Testis (tissue), 3 donors: ENCODE data around the gene PRUNE2. TPM values are rescaled to one million over a fixed set of nuclear protein-coding genes. Genes with fewer than 3 reads are reported as not detected.
"Not testable (repeated sequence)": the region's sequence is repeated elsewhere in the genome, so short reads cannot be mapped to it uniquely, and the experiment has no call there.

Experiments
- DNase-seq: peaks from one replicate; pipeline ENCODE4 v3.0.0-alpha.2; 2019
- H3K27ac ChIP-seq, 2 donors: fragments of 200-600 bp; sonication (generic); one replicate each; pipeline ENCODE4 v1.5.1; 2019
- H3K27me3 ChIP-seq: fragments of 200-600 bp; sonication (generic); one replicate; pipeline ENCODE4 v1.5.1; 2019
- H3K36me3 ChIP-seq: fragments of 200-600 bp; sonication (generic); one replicate; pipeline ENCODE4 v1.5.1; 2017; ENCODE audit warnings: low read depth; ENCODE audit errors: missing control alignments
- H3K4me1 ChIP-seq: fragments of 200-600 bp; sonication (generic); one replicate; pipeline ENCODE4 v1.5.1; 2019
- H3K4me3 ChIP-seq, 2 donors: fragments of 200-600 bp; sonication (generic); one replicate each; pipeline ENCODE4 v1.5.1; 2017 to 2019
- H3K9me3 ChIP-seq: fragments of 200-600 bp; sonication (generic); one replicate; pipeline ENCODE4 v1.5.1; 2017
- CTCF ChIP-seq, 3 experiments: fragments of 450-650 bp in 2 of 3; fragments of 200-600 bp in 1 of 3; sonication (generic) in 1 of 3; IDR thresholded peaks; one replicate each; pipeline ENCODE4 v1.5.1; 2016 to 2019; ENCODE audit warnings: antibody characterized with exemption in 3 of 3, mild to moderate bottlenecking in 2 of 3, moderate library complexity in 1 of 3
- POLR2A ChIP-seq: fragments of 450-650 bp; IDR thresholded peaks from one replicate; pipeline ENCODE4 v1.6.1; 2017; ENCODE audit warnings: antibody characterized with exemption, mild to moderate bottlenecking, moderate library complexity
- WGBS, 2 donors: methylation state at CpG; one replicate each; pipeline ENCODE4 v1.1.5; 2018; 5-methylcytosine and 5-hydroxymethylcytosine counted together
- intact Hi-C: fragments of 100-400 bp; cut with DNase I; formaldehyde crosslinking; loops from one replicate; pipeline ENCODE4 v1.15.1; 2023; ENCODE audit warnings: low total_unique reads
- polyA plus RNA-seq: library from polyadenylated mRNA; stranded (reverse); fragments of 350-450 nt; fragmentation: Illumina TruSeq; extraction: RNeasy Lipid Tissue Mini Kit (QIAGEN cat#74804); gene quantifications from one replicate; pipeline ENCODE4 v1.2.3, GENCODE V29; 2014; ENCODE audit warnings: low read depth, low replicate concordance; ENCODE audit not compliant: insufficient read depth
- total RNA-seq, 2 donors: library from RNA; depleted of rRNA; stranded (reverse); fragments of >200 nt; gene quantifications; one replicate each; pipeline ENCODE4 v1.2.3, GENCODE V29; 2016

Gene PRUNE2
- total and polyA plus RNA-seq, 3 donors from 2014 or later = 15.8 to 19.3 (median 17.2) TPM

GRCh38 chr9:76868897-76869296, 37.0 kb downstream of the PRUNE2 start:
- no peaks in the 10 kb centered on the region for H3K4me1 ChIP-seq
- TF ChIP-seq POLR2A (no peak), CTCF (IDR thresholded peaks at IDR 0.05) (no peak)
- WGBS, 2 donors = 21 to 22% methylated on average over 13 of the region's 13 CpGs
- H3K36me3 ChIP-seq = no peaks in the 10 kb centered on the region
- no peak overlapping the region for H3K27ac ChIP-seq
- no peaks in the 10 kb centered on the region for H3K9me3 ChIP-seq
- no peak for DNase-seq
- H3K4me3 ChIP-seq = no peak overlapping the region
- intact Hi-C loops = no loop called here
- no peaks in the 10 kb centered on the region for H3K27me3 ChIP-seq

GRCh38 chr9:76866689-76867088, 39.2 kb downstream of the PRUNE2 start:
- Histone ChIP-seq H3K4me3 (no peak overlapping the region), H3K9me3 (no peaks in the 10 kb centered on the region), H3K36me3 (no peaks in the 10 kb centered on the region), H3K27me3 (no peaks in the 10 kb centered on the region), H3K27ac (no peak overlapping the region), H3K4me1 (no peaks in the 10 kb centered on the region)
- intact Hi-C loops = no loop called here
- no peak for DNase-seq
- WGBS, 2 donors = 33 to 56% methylated on average over 7 of the region's 7 CpGs
- TF ChIP-seq CTCF (IDR thresholded peaks at IDR 0.05) = no peak
- no peak for TF ChIP-seq POLR2A

GRCh38 chr9:76863832-76864231, 42.1 kb downstream of the PRUNE2 start:
- WGBS, 2 donors = 77 to 88% methylated on average over 3 of the region's 3 CpGs
- intact Hi-C loops = no loop called here
- Histone ChIP-seq H3K4me3 (no peak overlapping the region), H3K27ac (no peak overlapping the region), H3K9me3 (no peaks in the 10 kb centered on the region), H3K36me3 (no peaks in the 10 kb centered on the region), H3K4me1 (no peaks in the 10 kb centered on the region), H3K27me3 (no peaks in the 10 kb centered on the region)
- no peak for DNase-seq
- TF ChIP-seq CTCF (IDR thresholded peaks at IDR 0.05) (no peak), POLR2A (no peak)

- Histone ChIP-seq H3K9me3 (no peaks in the 10 kb centered on the region), H3K4me1 (no peaks in the 10 kb centered on the region), H3K27ac (no peak overlapping the region), H3K4me3 (no peak overlapping the region), H3K27me3 (no peaks in the 10 kb centered on the region), H3K36me3 (no peaks in the 10 kb centered on the region)
- DNase-seq = no peak
- TF ChIP-seq CTCF (IDR thresholded peaks at IDR 0.05) = no peak
- intact Hi-C loops = no loop called here
- 81 to 82% methylated on average over 4 of the region's 4 CpGs for WGBS, 2 donors
These were observed 46.1 kb downstream of the PRUNE2 start for GRCh38 chr9:76859860-76860259.

GRCh38 chr9:76858248-76858647, 47.7 kb downstream of the PRUNE2 start:
- 88 to 93% methylated on average over 2 of the region's 2 CpGs for WGBS, 2 donors
- H3K27ac ChIP-seq, H3K4me1 ChIP-seq, H3K36me3 ChIP-seq, intact Hi-C loops, H3K4me3 ChIP-seq, H3K27me3 ChIP-seq, DNase-seq, H3K9me3 ChIP-seq: not testable (repeated sequence)
